HG02884 (cell line): Measurements from ENCODE around the gene DDX56.

Experiments
- ATAC-seq: cut with Tn5 transposase; IDR thresholded peaks from one replicate; pipeline ENCODE4 v1.9.1; 2021; ENCODE audit warnings: mild to moderate bottlenecking, moderate library complexity; ENCODE audit not compliant: unreplicated experiment

The DDX56 gene

GRCh38 chr7:44573464-44574286 is at the start of gene DDX56:
TSS of gene DDX56 (minus strand) at chr7:44573908. CDS start at chr7:44573895, 13 bp downstream.
- ATAC-seq, result peak; percentile 85

- peak; percentile 64 for ATAC-seq
These were observed 48.8 kb upstream of the DDX56 start for GRCh38 chr7:44622342-44623151.

GRCh38 chr7:44621750-44622103 is 48.0 kb upstream of the DDX56 start:
- ATAC-seq, result no peak

GRCh38 chr7:44621034-44621749 is 47.5 kb upstream of the DDX56 start:
- no peak for ATAC-seq

- ATAC-seq, result no peak
These were observed 45.0 kb upstream of the DDX56 start for GRCh38 chr7:44618753-44619152.

GRCh38 chr7:44618045-44618444 is 44.3 kb upstream of the DDX56 start:
- ATAC-seq, result no peak

- no peak for ATAC-seq
These were observed 43.6 kb upstream of the DDX56 start for GRCh38 chr7:44617225-44617890.

- ATAC-seq, result no peak
These were observed 42.8 kb upstream of the DDX56 start for GRCh38 chr7:44616545-44616944.

- ATAC-seq, result no peak
These were observed 42.1 kb upstream of the DDX56 start for GRCh38 chr7:44615793-44616192.

- ATAC-seq, result no peak
These were observed 41.5 kb upstream of the DDX56 start for GRCh38 chr7:44615149-44615611.

GRCh38 chr7:44609829-44610228 is 36.1 kb upstream of the DDX56 start:
- no peak for ATAC-seq

GRCh38 chr7:44608916-44609648 is 35.4 kb upstream of the DDX56 start:
- no peak for ATAC-seq

- ATAC-seq, result no peak
These were observed 33.7 kb upstream of the DDX56 start for GRCh38 chr7:44607141-44608068.

GRCh38 chr7:44606341-44607140 is 32.8 kb upstream of the DDX56 start, which contains the start of gene OGDH:
TSS of gene OGDH (plus strand) at chr7:44606627. CDS start at chr7:44624344, 17,717 bp downstream.
- peak; percentile 92 for ATAC-seq

- no peak for ATAC-seq
These were observed 31.2 kb upstream of the DDX56 start for GRCh38 chr7:44604941-44605340.

GRCh38 chr7:44603193-44603592 is 29.5 kb upstream of the DDX56 start:
- no peak for ATAC-seq

- ATAC-seq, result no peak
These were observed 28.8 kb upstream of the DDX56 start for GRCh38 chr7:44602576-44602910.

GRCh38 chr7:44599222-44599621 is 25.5 kb upstream of the DDX56 start:
- no peak for ATAC-seq
